ENCODE measurements around the gene MDGA2. TPM values are rescaled to one million over a fixed set of nuclear protein-coding genes. Genes with fewer than 3 reads are reported as not detected.

Gene MDGA2
- total and polyA plus RNA-seq, 9 of the 15 experiments (the other 6 are each of a cell fraction or from before 2014, with no cell fraction given) = 0.01 to 0.18 (median 0.03) TPM; not detected in 5

DNA sequence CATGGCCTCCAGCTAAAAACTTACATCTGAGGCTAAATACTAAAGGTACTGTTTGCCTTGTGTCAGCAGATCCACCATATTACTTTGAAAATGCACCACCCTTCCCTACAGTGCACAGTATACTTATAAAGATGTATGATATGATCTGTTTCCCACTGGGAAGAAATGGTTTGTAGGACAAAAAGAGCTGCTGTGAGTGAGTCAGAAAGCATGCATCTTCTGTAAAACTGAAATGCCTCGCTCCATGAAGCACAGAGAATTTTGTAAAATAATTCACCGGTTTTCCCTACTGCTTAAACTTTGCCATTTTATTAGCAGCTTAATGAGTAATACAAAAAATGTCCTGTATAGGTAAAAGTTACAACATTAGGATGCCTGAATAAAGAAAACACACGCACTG, 68.8 kb downstream of the MDGA2 start:
- H3K4me3 ChIP-seq = no peak overlapping the region
- ATAC-seq (no peak), DNase-seq (ENCODE audit: extremely low read depth in 1 of 4, low spot score in 3 of 4) (no peak), FAIRE-seq (no peak)
- no peaks in the 10 kb centered on the region for H3K79me2 ChIP-seq (ENCODE audit: control insufficient read depth, insufficient read depth, low read length)
- intact Hi-C loops (cut with micrococcal nuclease) (no loop called here), in situ Hi-C loops (cut with MboI) (no loop called here)
- H3K27ac ChIP-seq (ENCODE audit: extremely low read depth, low read depth, low read length) = no peak overlapping the region
- H3K4me1 ChIP-seq (replicated peaks in 1 of 2; ENCODE audit: control insufficient read depth in 2 of 2, insufficient read depth in 2 of 2, low read length in 2 of 2) = no peaks in the 10 kb centered on the region
- H2AFZ ChIP-seq (ENCODE audit: low read depth, low read length) = no peak overlapping the region
- no peaks in the 10 kb centered on the region for H3K36me3 ChIP-seq (ENCODE audit: control insufficient read depth, insufficient read depth, low read length)
- ChIA-PET CTCF (ENCODE audit: low intra/inter-chr PET ratio) (no interaction called here), POLR2A (no interaction called here)
- H3K9me1 ChIP-seq (ENCODE audit: control insufficient read depth, insufficient read depth, low read length) = no peaks in the 10 kb centered on the region
- no peak overlapping the region for H3K4me2 ChIP-seq (ENCODE audit: insufficient read depth, low read length)
- H4K20me1 ChIP-seq (replicated peaks; ENCODE audit: control insufficient read depth, insufficient read depth, low read length) = no peaks in the 10 kb centered on the region
- TF ChIP-seq PML (IDR thresholded peaks at IDR 0.05; ENCODE audit: low read length) = no peak
- TF ChIP-seq, protein P1, sequence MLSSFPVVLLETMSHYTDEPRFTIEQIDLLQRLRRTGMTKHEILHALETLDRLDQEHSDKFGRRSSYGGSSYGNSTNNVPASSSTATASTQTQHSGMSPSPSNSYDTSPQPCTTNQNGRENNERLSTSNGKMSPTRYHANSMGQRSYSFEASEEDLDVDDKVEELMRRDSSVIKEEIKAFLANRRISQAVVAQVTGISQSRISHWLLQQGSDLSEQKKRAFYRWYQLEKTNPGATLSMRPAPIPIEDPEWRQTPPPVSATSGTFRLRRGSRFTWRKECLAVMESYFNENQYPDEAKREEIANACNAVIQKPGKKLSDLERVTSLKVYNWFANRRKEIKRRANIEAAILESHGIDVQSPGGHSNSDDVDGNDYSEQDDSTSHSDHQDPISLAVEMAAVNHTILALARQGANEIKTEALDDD (IDR thresholded peaks at IDR 0.05) = no peak
- TF ChIP-seq, protein P2, sequence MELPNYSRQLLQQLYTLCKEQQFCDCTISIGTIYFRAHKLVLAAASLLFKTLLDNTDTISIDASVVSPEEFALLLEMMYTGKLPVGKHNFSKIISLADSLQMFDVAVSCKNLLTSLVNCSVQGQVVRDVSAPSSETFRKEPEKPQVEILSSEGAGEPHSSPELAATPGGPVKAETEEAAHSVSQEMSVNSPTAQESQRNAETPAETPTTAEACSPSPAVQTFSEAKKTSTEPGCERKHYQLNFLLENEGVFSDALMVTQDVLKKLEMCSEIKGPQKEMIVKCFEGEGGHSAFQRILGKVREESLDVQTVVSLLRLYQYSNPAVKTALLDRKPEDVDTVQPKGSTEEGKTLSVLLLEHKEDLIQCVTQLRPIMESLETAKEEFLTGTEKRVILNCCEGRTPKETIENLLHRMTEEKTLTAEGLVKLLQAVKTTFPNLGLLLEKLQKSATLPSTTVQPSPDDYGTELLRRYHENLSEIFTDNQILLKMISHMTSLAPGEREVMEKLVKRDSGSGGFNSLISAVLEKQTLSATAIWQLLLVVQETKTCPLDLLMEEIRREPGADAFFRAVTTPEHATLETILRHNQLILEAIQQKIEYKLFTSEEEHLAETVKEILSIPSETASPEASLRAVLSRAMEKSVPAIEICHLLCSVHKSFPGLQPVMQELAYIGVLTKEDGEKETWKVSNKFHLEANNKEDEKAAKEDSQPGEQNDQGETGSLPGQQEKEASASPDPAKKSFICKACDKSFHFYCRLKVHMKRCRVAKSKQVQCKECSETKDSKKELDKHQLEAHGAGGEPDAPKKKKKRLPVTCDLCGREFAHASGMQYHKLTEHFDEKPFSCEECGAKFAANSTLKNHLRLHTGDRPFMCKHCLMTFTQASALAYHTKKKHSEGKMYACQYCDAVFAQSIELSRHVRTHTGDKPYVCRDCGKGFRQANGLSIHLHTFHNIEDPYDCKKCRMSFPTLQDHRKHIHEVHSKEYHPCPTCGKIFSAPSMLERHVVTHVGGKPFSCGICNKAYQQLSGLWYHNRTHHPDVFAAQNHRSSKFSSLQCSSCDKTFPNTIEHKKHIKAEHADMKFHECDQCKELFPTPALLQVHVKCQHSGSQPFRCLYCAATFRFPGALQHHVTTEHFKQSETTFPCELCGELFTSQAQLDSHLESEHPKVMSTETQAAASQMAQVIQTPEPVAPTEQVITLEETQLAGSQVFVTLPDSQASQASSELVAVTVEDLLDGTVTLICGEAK (IDR thresholded peaks at IDR 0.05) = no peak
- TF ChIP-seq, protein P2 (CRISPR knock-in tag; IDR thresholded peaks at IDR 0.05) = no peak
- no TSS peak for BruUV-seq (replicated peaks)
- H3K9me3 ChIP-seq (replicated peaks; ENCODE audit: control insufficient read depth, insufficient read depth, low read depth, low read length) = no peaks in the 10 kb centered on the region
- H3K9ac ChIP-seq (ENCODE audit: insufficient read depth in 1 of 2, low read depth in 2 of 2, low read length in 2 of 2) = no peak overlapping the region
- H3K27me3 ChIP-seq (ENCODE audit: control insufficient read depth in 2 of 2, insufficient read depth in 2 of 2, low read length in 2 of 2) = no peaks in the 10 kb centered on the region
- WGBS (ENCODE audit: insufficient coverage, low coverage, missing lambda C conversion rate) = 0% methylated on average over 3 of the region's 3 CpGs

All from K562 (cell line).